GM19239 (cell line): ENCODE data around the gene POP7.

Experiments used
- DNase-seq: peaks from one replicate; pipeline ENCODE4 v3.0.0; 2011; ENCODE audit warnings: low spot score; ENCODE audit not compliant: insufficient read length
- FAIRE-seq: peaks from 2 replicates; lab custom pipeline; 2011; peaks lifted over from hg19 to GRCh38; lab: Jason Lieb, UNC

Gene POP7

DNA sequence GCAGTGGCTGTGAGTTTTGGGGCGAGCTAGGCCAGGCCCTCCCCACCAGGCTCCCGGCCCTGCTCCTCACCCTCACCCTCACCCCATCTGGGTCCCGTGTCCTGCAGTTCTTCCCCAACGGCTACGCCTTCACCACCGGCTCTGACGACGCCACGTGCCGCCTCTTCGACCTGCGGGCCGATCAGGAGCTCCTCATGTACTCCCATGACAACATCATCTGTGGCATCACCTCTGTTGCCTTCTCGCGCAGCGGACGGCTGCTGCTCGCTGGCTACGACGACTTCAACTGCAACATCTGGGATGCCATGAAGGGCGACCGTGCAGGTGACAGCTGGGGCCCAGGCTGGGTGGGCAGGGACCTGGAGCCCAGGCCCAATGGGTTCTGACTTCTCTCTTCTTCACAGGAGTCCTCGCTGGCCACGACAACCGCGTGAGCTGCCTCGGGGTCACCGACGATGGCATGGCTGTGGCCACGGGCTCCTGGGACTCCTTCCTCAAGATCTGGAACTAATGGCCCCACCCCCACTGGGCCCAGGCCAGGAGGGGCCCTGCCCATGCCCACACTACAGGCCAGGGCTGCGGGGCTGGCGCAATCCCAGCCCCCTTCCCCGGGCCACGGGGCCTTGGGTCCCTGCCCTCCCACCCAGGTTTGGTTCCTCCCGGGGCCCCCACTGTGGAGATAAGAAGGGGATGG lies 27.5 kb upstream of the POP7 start:
- DNase-seq: peak; percentile 1

DNA sequence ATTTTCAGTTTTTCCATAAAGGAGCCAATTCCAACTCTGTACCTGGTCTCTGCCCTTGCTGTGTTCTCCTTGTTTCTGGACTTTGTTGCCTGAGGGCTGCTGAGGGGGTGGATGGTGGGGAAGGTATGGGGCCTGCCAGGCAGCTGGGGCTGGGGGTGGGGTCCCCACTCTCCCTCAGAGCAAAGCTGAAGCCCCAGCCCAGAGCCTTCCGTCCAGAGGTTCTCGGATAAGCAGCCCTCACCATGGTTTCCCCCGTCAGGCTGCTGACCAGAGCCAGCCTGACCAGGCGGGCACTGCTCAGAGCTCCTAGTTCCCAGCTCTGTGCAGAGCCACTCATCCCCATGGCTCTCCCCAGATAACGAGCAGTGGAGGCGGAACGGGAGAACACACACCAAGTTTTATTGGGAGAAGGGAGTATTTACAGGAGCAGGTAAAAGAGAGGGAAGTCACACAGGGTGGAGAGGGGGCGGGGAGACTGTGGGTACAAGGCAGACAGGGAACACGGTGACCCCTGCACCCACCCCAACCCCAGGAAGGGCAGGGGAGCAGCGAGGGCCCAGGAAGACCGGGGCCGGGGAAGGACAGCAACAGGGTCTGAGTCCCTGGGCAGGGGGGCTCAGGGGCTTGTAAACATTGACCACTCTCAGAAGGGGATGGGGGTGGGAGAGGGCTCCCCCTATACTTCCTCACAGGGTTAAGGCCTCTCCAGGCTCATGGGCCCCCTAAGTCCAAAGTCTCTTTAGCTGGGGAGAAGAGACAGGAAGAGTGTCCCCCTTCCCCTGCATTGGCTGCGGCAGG lies 26.6 kb upstream of the POP7 start:
- FAIRE-seq (no peak), DNase-seq (peak; percentile 7)

More for the DNA sequence above, 27.5 kb upstream of the POP7 start:
- no peak for FAIRE-seq

DNA sequence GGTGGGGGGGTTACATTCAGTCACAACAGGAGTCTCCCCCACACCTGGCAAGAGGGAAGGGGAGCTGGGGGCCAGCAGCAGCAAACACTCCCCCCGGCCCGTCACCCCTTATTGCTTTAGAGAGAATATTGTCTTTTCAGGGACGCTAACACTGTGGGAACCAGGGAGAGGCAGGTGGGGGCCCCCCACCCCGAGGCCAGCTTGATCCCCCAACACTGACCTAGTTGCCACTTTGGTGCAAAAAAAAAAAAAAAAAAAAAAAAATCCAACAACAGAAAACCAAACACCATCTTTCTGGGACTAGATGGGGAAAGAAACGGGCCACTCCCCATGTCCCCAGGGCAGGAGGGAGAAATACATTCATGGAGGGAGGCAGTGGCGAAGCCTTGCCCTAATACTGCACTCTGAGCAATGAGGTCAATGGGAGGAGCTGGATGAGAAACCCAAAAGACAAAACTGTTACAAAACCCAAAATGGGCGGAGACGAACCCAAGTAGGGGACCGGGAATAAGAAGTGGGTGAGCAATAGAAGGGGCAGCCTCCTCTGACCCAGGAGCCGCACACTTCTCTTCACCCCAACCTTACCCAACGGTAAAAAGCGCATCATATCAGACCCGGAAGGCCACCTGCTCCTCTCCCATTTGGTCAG lies 25.9 kb upstream of the POP7 start:
- DNase-seq (peak; percentile 6), FAIRE-seq (no peak)

DNA sequence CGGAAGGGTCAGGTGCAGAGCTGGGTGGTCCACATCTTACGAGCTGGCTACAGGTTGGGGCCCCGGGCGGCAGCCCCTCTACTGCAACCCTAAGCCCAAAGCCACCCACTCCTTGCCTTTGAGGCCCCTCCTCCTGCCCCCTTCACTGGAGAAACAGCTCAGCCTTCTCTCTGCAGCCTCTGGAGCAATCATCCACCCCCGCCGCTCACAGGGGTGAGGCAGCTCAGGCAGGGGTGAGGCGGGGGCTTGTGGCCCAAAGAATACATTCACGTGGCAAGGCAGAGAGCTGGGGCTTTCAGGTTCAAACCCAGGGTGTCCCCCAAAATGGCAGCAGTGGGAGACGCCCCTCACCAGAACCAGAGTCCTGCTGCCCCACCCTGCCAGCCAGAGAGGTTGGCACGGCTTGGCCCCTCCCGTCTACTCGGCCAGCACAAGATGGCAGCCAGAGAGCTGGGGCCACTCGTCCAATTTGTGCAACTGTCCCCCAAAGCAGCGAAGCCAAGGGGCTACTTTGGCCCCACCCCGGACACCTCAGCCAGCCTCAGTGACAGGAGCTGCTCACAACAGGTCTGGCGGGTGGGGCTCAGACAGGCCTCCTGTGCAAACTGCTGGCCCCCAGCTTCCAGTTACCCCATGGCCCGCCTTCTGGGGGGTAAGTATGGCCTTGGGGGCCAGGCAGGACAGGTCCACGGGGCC lies 25.2 kb upstream of the POP7 start:
- peak; percentile 5 for DNase-seq

DNA sequence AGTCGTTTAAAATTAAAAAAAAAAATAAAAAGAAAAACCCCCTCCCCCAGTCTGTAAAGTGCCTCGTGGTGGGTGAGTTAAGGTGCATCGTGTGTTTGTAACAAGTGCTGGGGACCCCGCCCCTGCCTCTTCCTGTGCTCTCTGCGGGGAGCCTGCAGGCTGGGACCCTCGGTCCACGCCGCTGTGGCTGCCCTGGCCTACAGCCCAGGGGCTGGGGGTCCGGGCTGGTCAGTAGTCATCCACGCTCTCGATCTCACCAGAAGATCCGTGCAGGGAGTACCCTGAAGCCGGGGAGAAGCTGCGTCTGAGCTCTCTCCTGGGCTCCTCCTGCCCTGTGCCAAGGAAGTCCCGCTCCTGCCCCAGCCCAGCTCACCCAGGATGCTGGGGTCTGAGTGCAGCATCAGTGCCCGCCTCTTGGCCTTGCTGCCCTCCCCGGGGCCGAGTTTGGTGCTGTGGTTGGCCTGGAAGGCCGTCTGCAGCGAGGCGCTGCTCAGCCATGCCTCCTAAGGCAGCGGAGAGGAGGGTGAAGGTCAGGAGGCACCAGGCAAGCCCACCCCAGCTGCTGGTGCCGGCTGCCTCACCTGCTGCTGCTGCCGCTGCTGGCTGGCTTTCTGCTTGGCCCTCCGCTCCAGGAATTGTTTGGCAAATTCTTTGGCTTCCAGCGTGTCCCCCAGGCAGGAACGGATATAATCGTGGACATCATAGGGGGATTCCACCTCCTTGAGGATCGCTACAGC lies 24.3 kb upstream of the POP7 start:
- FAIRE-seq (no peak), DNase-seq (no peak)

More for the DNA sequence above, 25.2 kb upstream of the POP7 start:
- FAIRE-seq: no peak

DNA sequence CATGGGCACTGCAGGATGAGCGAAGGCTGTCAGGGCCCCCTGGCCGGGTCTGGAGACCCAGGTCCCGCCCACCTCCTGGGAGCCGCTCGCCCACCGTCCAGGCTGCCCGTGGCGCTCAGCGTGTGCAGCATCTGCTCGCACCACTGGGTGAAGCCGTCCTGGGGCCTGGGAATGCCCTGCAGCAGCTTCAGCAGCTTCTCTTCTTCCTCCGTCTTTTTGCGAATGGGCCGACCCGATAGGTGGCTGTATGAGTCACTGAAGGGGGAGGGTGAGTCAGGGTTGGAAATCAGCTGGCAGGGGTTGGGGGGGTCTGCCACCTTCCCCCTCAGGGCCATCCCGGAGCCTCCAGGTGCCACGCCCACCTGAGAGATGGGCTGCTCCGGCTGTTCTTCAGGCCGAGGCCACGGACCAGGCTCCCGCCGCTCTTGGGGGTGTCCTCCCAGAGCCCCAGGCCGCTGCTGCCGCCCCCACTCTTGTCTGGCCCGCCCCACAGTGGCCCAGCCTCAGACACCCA lies 23.6 kb upstream of the POP7 start:
- DNase-seq (no peak), FAIRE-seq (no peak)

DNA sequence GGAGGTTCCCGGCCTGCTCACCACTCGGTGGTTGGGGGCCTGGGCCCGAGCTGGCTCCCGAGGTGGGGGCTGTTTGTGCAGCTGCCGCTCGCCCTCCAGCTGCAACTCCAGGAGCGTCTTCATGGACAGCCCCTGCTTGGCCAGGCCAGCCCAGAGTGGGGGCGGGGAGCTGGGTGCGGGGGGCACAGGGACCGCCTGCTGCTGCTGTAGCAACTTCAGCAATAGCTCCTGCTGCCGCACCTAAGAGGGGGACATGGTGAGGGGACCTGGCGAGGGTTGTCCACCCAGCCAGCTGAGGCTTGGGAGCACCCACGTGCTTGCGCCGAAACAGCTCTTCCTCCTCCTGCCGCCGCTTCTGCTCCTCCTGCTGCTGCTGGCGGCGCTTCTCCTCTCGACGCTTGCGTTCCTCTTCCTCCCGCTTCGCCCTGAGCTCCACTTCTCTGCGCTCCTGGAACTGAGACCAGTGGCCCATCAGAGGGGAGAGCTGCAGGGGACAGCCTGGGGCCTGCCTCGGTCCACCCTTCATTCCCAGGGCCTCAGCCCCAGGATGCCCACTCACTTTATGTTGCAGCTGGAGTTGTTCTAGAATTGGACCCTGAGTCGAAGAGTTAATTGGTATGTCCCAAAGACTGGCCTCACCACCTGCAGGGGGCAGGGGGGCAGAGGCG lies 22.8 kb upstream of the POP7 start:
- FAIRE-seq (no peak), DNase-seq (peak; percentile 1)

DNA sequence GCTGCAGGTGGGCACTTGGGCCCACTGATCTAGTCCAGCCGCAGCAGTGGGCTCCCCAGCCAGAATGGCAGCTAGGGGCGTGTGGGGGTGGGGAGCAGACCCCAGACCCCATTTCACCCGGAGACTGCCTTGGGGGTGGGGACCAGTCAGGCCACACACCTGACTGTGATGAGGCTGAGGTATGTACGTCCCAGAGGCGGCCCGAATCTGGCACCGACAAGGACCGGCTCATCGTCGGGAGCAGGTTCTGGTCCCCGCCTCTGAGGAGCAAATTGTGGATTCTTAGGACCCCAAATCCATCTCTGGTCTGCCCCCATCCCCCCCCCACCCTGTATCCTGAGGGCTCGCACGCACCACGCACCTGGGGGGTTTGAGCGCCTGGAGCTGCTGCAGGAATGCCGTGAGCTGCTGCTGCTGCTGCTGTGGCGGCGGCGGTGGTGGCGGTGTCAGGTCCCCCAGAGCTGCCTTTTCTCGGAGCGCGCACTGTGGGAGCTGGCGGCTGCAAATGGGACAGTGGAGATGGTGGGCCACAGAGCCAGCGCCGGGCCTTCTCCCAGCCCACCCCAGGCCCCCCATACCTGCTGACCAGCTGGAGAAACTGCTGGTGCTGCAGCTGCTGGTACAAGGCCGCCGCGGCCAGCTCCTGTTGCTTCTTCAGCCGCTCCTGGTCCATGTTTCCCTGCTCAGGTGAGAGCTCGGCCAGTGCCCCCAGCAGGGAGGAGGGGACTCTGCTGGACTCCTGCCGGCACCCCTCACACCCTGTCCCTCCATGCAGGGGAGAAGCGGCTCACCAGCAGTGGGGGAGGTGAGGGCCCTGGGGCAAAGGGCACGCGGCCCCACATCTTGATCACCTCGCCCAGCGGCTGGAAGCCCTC lies 22.0 kb upstream of the POP7 start:
- FAIRE-seq (no peak), DNase-seq (peak; percentile 8)

DNA sequence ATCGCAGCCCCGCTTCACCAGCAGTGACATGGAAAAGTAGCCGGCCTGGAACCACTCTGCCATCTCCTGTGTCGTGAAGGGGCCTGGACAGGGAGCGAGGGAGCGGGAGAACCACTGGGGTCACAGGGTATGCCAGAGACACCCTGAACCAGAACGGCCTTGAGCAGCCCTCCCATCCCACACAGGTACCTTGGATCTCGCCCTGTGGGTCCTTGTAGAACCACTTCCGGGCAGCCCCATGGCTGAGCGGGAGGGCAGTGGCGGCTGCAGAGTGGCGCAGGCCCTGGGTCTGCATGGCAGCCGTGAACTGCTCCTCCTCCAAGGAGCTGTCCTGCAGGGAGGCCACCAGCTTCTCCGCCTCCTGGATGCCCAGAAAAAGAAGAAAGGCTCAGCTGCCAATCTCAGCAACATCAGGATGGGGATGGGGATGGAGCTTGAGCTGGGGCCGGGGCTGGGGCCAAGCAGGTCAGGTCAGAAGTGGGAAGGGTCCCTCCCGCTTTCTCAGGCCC lies 21.3 kb upstream of the POP7 start:
- DNase-seq (peak; percentile 2), FAIRE-seq (no peak)

DNA sequence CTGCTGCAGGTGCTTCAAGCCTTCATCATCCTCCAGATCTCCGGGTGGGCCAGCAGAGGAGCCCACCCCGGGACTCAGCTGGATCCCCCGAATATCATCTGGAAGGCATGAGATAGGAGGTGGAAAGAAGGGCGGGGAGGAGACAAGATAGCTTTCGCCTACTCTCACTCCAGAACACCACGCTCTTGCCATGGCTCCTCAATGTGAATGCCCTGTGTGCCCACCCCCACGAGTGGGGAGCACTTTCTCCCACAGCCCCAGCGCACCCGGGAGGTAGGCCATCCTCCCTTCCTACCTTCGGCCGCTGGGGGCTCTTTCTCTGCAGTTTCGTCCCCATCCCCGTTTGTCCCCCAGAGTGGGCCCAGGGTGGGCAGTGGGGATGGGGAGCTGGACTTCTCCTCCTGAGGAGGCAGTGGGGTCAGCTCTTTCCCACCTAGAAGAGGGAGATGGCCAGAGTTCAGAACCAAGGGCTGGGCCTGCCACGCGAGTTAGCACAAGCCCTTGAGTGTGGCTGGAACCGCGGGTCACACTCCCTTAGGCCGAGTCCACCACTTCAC lies 20.8 kb upstream of the POP7 start:
- FAIRE-seq: no peak
- DNase-seq: no peak

DNA sequence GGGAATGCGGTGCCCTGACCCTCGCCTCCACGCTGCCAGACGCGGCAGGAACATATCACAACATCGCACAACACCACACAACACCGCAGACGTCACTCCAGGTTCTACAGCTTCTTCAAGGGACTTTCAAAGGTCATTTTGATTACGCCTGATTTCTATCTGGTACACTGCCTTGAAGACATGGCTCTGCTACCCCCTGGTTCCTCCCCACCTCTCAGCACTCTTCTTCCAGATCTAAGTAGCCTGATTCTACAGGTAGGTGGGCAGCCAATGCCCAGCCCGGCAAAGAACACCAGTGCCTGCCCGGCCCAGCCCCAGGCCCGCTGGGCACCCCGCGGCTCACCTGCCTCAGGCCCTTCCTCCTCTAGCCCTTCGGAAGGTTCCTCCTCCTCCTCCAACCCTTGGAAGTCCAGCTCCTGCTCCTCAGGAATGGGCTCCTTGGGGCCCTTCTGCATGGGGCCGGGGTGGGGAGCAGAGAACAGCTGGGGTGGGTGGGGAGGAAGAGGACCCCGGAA lies 20.2 kb upstream of the POP7 start:
- FAIRE-seq: no peak
- DNase-seq: peak; percentile 1

DNA sequence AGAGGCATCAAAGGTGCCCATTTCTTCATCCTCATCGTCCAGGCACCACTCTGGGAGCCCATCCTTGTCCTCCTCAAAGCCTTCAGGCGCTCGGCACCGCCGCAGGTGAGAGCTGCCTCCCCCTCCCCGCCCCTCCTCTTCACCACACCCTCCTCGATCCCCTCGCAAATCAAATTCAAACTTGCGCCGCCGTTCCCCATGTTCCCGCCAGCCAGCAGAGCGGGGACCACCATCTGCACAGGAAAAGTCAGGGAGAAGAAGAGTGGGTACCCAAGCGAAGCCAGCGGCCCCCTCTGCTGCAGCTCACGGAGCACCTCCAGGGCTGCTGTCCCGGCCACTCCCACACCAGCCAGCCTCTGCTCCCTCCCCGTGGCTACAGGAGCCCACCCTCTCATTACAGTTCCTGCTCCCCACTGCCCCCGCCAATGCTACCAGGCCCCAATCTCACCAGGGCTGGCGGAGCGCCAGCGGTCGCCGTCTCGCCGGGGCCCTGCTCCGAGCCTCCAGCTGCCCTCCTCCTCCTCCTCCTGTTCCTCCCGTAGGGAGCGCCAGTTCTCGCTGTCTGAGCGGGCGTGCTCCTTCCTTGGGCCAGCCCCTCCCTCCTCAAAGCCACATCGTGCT lies 19.6 kb upstream of the POP7 start:
- DNase-seq: peak; percentile 2
- no peak for FAIRE-seq

DNA sequence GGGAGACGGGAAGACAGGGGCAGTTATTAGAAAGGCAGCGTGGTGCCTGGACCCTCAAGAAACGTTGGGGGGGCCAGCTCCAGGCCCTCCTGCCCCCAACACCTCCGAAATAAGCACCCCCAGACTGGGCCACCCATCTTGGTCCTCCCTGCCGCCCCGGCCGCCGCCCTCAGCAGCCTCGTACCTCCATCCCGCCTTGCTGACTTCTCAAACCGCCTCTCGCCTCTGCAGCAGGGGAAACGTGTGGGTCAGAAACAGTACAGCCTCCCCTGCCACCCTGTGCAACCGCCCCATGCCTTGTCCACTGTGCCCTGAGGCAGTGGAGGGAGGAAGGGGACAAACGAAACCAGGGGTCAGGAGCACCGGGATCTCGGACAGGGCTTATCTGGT lies 19.1 kb upstream of the POP7 start:
- DNase-seq (peak; percentile 0), FAIRE-seq (no peak)

DNA sequence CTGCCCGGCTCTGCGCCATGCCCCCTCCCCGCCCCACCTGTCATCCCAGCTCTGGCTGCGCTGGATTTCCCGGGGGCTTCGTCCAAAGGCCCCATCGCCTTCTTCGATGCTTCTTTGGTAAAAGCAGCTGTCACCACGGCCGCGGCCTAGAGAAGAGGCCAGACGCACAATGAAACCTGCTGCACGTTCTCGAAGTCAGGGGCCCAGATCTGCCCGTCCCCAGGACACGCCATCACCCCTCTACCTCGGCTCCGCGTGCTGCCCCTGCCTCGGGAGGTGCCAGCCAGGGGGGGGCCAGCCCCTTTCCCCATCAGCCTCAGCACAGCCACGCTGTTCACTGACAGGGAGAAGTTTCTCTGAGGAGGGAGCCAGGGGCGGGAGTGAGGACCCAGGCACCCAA lies 18.7 kb upstream of the POP7 start:
- DNase-seq (no peak), FAIRE-seq (no peak)

DNA sequence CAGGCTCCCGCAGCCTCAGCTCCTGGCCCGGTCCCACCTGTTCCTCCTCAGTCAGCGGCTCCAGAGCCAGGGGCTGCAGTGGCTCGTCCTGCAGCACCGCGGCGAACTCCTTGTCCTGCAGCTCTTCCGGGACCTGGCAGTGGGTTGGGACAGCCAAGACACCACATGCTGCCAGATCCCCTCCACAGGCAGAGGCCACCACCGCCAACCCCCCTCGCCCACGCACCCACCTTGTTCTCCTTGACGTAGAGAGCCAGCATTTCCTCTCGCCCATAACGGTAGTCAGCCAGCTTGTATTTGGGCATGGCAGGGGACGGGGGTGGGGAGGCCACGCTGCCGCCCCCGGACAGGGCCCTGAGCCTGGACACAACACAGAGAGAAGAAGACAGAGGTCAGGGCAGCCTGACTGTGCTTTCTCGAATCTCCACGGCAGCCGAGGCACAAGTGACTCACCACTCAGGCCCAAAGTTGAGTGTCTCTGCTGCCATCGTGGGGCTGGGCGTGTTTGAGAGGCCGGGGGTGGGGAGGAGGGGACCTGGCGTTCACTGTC lies 18.1 kb upstream of the POP7 start:
- DNase-seq (no peak), FAIRE-seq (no peak)

DNA sequence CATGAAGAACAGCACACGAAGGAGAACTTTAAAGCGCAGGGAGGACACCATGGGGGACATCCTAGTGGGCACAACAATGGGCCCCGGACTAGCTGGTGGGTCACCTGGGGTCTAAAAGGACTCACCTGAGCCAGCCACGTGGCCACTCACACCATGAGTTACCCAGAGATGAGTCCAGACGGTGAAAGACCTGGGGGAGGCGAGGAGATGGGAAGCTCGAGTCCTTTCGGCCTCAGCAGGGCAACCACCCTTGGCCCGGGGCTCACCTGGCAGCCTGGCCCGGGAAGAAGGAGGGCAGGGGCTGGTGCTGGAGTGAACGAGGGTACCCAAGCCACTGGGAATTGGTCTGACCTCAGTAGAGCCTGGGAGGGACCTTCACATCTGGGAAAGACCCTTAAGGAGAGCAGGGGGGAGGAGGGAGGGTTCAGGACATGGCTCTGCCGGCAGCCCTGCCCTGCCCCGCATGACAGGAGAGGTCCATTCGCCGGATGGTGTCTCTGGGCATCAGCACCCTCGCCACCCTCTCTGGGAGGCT lies 17.5 kb upstream of the POP7 start:
- DNase-seq (peak; percentile 1), FAIRE-seq (no peak)
